Endothelial cell (in vitro differentiated cells): ENCODE results near the gene GNAI2. TPM values are rescaled to one million over a fixed set of nuclear protein-coding genes. Genes with fewer than 3 reads are reported as not detected.
"Not testable (repeated sequence)": the region's sequence is repeated elsewhere in the genome, so short reads cannot be mapped to it uniquely, and the experiment has no call there.

ENCODE experiments used
- DNase-seq: peaks from one replicate; pipeline ENCODE4 v3.0.0; 2021; ENCODE audit warnings: low spot score
- H3K27ac Mint-ChIP-seq: one replicate; pipeline ENCODE4 v1.8.0; 2021; ENCODE audit warnings: mixed read lengths, inconsistent platforms; ENCODE audit not compliant: unreplicated experiment
- H3K27me3 Mint-ChIP-seq: one replicate; pipeline ENCODE4 v1.8.0; 2021; ENCODE audit warnings: mild to moderate bottlenecking, moderate library complexity, mixed read lengths, inconsistent platforms; ENCODE audit not compliant: unreplicated experiment
- H3K36me3 Mint-ChIP-seq: one replicate; pipeline ENCODE4 v1.8.0; 2021; ENCODE audit warnings: mild to moderate bottlenecking, low read depth, mixed read lengths, inconsistent platforms; ENCODE audit not compliant: unreplicated experiment
- H3K4me1 Mint-ChIP-seq: one replicate; pipeline ENCODE4 v1.8.0; 2021; ENCODE audit warnings: mild to moderate bottlenecking, mixed read lengths, inconsistent platforms; ENCODE audit not compliant: unreplicated experiment
- H3K4me3 Mint-ChIP-seq: one replicate; pipeline ENCODE4 v1.8.0; 2021; ENCODE audit warnings: mild to moderate bottlenecking, mixed read lengths, inconsistent platforms; ENCODE audit not compliant: unreplicated experiment
- H3K9me3 Mint-ChIP-seq: one replicate; pipeline ENCODE4 v1.8.0; 2021; ENCODE audit warnings: mixed read lengths, inconsistent platforms; ENCODE audit not compliant: unreplicated experiment
- total RNA-seq: library from RNA; stranded (reverse); fragmentation: NEBNext Ultra II Directional; extraction: Animal tissue kit (Norgen Biotek cat#: 25700); gene quantifications from one replicate; pipeline ENCODE4 v1.2.1, GENCODE V29; 2021; ENCODE audit not compliant: unreplicated experiment
- TF ChIP-seq, protein P1 (sequence below): fragments of 200-600 bp; sonication (generic); IDR thresholded peaks from one replicate; pipeline ENCODE4 v1.5.0; 2021; ENCODE audit warnings: antibody characterized with exemption; ENCODE audit not compliant: unreplicated experiment

The GNAI2 gene
- total RNA-seq, 1 donor from 2014 or later: 771 TPM

DNA sequence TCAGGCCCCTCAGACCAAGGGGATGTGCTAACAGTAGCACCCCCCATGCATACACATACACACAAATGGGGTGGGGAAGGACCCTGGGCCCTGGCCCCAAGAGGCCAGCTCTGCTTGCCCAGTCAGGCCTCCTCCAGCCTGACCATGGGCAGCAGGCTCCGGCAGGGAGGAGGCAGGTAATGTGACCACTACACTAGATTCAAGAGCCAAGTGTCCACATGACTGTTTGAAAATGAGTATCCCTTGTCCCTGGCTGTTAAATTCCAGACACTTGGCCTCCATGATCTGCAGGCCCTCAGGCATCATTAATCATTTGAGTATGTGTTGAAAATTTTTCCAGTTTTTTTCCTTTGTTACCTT, 13.9 kb upstream of the GNAI2 start:
- Mint-ChIP-seq H3K27ac (no peak overlapping the region), H3K27me3 (peaks cover 12% of the 10 kb centered on the region), H3K36me3 (peaks cover 3% of the 10 kb centered on the region), H3K4me3 (no peak overlapping the region), H3K4me1 (peaks cover 3% of the 10 kb centered on the region), H3K9me3 (no peaks in the 10 kb centered on the region)
- no peak for DNase-seq
- TF ChIP-seq, protein P1, sequence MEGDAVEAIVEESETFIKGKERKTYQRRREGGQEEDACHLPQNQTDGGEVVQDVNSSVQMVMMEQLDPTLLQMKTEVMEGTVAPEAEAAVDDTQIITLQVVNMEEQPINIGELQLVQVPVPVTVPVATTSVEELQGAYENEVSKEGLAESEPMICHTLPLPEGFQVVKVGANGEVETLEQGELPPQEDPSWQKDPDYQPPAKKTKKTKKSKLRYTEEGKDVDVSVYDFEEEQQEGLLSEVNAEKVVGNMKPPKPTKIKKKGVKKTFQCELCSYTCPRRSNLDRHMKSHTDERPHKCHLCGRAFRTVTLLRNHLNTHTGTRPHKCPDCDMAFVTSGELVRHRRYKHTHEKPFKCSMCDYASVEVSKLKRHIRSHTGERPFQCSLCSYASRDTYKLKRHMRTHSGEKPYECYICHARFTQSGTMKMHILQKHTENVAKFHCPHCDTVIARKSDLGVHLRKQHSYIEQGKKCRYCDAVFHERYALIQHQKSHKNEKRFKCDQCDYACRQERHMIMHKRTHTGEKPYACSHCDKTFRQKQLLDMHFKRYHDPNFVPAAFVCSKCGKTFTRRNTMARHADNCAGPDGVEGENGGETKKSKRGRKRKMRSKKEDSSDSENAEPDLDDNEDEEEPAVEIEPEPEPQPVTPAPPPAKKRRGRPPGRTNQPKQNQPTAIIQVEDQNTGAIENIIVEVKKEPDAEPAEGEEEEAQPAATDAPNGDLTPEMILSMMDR: no peak

DNA sequence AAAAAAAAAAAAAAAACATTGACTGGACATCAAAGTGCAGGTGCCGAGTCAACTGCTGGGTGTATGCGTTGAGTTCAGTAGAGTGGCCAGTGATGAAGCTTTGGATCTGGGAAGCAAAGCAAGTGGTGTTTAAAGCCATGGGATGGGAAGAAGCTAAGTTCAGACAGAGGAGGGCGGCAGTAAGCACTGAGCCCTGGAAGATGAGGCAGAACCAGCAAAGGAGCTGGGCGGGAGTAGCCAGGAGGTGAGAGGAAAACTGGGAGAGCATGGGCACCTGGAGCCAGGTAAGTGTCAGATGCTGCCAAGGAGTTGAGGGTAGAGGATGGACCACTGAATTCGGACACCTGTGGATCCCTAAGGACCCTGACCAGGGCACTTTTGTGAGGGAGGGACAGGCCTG, 11.4 kb upstream of the GNAI2 start:
- no peaks in the 10 kb centered on the region for H3K9me3 Mint-ChIP-seq

DNA sequence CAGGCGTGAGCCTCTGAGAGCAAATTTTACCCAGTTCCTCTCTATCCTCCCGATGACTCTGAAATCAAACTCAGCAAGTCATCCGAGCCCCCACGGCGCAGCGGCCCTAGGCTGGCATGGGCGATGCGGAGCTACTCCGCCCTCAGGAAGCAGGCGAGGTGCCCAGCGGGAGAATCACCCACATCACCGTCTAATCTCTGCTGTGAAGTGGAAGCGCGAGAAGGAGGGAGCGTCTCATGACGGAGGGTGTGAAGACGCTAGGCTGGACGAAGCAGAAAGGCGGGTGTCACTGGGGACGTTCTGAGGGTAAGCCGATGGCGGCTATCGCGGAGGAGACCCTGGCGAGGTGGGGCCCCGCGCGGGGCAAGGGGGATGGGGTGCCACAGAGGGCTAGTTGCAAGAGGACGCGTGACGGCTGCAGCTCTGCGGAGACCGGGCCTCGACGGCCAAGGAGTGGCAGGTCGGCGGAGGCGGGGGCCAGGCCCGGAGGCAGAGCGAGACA, 9.1 kb upstream of the GNAI2 start:
- peaks cover 16% of the 10 kb centered on the region for H3K4me1 Mint-ChIP-seq
- no peak overlapping the region for H3K27ac Mint-ChIP-seq

More for the DNA sequence above, 11.4 kb upstream of the GNAI2 start:
- DNase-seq: no peak
- H3K4me1 Mint-ChIP-seq: peaks cover 12% of the 10 kb centered on the region
- no peak overlapping the region for H3K4me3 Mint-ChIP-seq
- peaks cover 13% of the 10 kb centered on the region for H3K27me3 Mint-ChIP-seq
- TF ChIP-seq, protein P1: no peak
- peaks cover 6% of the 10 kb centered on the region for H3K36me3 Mint-ChIP-seq
- H3K27ac Mint-ChIP-seq: no peak overlapping the region

DNA sequence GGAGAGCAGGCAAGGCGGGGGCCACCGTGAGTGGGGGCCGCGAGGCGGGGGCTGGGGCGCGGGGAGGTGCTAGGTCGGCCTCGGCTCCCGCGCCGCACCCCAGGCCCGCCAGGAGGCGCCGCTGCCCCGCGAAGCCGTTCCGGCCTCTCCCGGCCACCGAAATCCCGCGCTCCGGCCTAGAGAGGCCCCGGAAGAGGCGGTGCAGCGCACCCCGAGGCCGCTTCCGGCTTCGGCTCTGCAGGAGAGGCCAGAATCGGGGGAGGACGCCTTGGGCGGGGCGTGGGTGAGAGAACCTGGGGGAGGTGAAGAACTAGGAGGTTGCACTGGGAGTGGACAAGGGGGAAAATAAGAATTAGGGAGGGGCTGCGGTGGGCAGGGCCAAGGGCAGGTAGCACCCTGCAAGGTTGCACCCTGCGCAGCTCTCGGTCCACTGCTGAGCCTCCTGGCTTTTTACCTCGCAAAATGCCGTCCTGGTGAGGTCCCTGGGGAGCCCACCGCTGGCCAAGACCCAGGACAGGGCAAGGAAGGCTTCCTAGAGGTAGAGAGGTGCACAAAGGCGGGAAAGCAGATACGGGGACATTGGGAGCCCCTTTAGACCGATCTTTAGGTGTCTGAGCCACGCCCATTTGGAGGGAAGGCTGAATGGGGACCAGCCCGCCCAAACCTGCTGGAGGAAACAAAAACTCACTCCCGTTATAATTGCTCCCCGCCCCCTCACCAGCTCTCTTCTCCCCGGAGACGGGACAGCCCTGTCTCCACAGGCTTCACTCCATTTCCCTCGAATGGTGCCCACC, 8.4 kb upstream of the GNAI2 start:
- peak overlapping the region; percentile 88 for H3K4me3 Mint-ChIP-seq
- no peaks in the 10 kb centered on the region for H3K9me3 Mint-ChIP-seq
- H3K27me3 Mint-ChIP-seq: peaks cover 15% of the 10 kb centered on the region

More for the DNA sequence above, 9.1 kb upstream of the GNAI2 start:
- peak; percentile 30 for DNase-seq
- no peaks in the 10 kb centered on the region for H3K9me3 Mint-ChIP-seq
- TF ChIP-seq, protein P1: no peak
- peaks cover 6% of the 10 kb centered on the region for H3K36me3 Mint-ChIP-seq
- H3K4me3 Mint-ChIP-seq: peak overlapping the region; percentile 69
- peaks cover 12% of the 10 kb centered on the region for H3K27me3 Mint-ChIP-seq

DNA sequence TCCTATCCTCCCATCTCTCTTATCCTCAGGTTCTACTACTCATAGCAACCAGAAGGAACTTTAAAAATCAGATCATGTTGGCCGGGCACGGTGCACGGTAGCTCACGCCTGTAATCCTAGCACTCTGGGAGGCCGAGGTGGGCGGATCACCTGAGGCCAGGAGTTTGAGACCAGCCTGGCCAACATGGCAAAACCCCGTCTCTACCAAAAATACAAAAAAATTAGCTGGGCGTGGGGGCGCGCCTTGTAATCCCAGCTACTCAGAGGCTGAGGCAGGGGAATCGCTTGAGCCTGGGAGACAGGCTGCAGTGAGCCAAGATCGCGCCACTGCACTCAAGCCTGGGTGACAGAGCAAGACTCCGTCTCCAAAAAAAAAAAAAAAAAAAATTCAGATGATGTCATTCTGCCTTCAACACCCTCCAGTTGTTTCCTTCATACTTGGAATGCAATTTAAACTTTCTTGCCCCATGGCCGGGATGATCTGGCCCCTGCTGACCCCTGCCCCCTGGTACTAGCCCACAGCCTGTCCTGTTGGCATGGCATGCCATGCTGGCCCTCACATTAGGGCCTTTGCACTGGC, 7.7 kb upstream of the GNAI2 start:
- not testable (repeated sequence) for H3K36me3 Mint-ChIP-seq, H3K9me3 Mint-ChIP-seq, DNase-seq
- Mint-ChIP-seq H3K27me3 (peaks cover 18% of the 10 kb centered on the region), H3K27ac (peak overlapping the region; percentile 36), H3K4me3 (peak overlapping the region; percentile 89), H3K4me1 (peaks cover 21% of the 10 kb centered on the region)

More for the DNA sequence above, 8.4 kb upstream of the GNAI2 start:
- H3K36me3 Mint-ChIP-seq: peaks cover 6% of the 10 kb centered on the region
- DNase-seq: peak; percentile 87
- TF ChIP-seq, protein P1: peak; percentile 77
- H3K4me1 Mint-ChIP-seq: peaks cover 19% of the 10 kb centered on the region
- no peak overlapping the region for H3K27ac Mint-ChIP-seq
